ENCODE results near the gene APBA2. TPM values are rescaled to one million over a fixed set of nuclear protein-coding genes. Genes with fewer than 3 reads are reported as not detected.

Gene APBA2
- total RNA-seq, 3 donors from 2014 or later, result 0.64 to 6.9 (median 5.0) TPM

- H3K9me3 ChIP-seq, result no peaks in the 10 kb centered on the region
- no peaks in the 10 kb centered on the region for H3K36me3 ChIP-seq
- no peak for DNase-seq (ENCODE audit: low spot score in 2 of 2)
- intact Hi-C loops (cut with DNase I; ENCODE audit: low total_unique reads), result no loop called here
- no peaks in the 10 kb centered on the region for H3K4me1 ChIP-seq
- no peak overlapping the region for H3K4me3 ChIP-seq
- peaks cover 0 to 5% of the 10 kb centered on the region in 2 donors for H3K27me3 ChIP-seq
- no peak for TF ChIP-seq POLR2A (IDR thresholded peaks at IDR 0.05)
- TF ChIP-seq CTCF (IDR thresholded peaks at IDR 0.05), result no peak
- TF ChIP-seq POLR2AphosphoS5 (IDR thresholded peaks at IDR 0.05), result no peak
- H3K27ac ChIP-seq, result no peak overlapping the region
These were observed 248.0 kb downstream of the APBA2 start for GRCh38 chr15:29133791-29134190.

GRCh38 chr15:29134239-29134638 lies 248.5 kb downstream of the APBA2 start:
- Histone ChIP-seq H3K9me3 (no peaks in the 10 kb centered on the region), H3K4me1 (no peaks in the 10 kb centered on the region), H3K27ac (no peak overlapping the region), H3K27me3 (peaks cover 0 to 5% of the 10 kb centered on the region in 2 donors), H3K4me3 (no peak overlapping the region), H3K36me3 (no peaks in the 10 kb centered on the region)
- TF ChIP-seq CTCF (IDR thresholded peaks at IDR 0.05), result no peak
- DNase-seq (ENCODE audit: low spot score in 2 of 2), result no peak
- intact Hi-C loops (cut with DNase I; ENCODE audit: low total_unique reads), result no loop called here

- H3K9me3 ChIP-seq, result no peaks in the 10 kb centered on the region
- peaks cover 0 to 4% of the 10 kb centered on the region in 2 donors for H3K27me3 ChIP-seq
- H3K36me3 ChIP-seq, result no peaks in the 10 kb centered on the region
- intact Hi-C loops (cut with DNase I; ENCODE audit: low total_unique reads), result no loop called here
- no peak for DNase-seq (ENCODE audit: low spot score in 2 of 2)
- H3K27ac ChIP-seq, result no peak overlapping the region
- H3K4me1 ChIP-seq, result no peaks in the 10 kb centered on the region
- no peak overlapping the region for H3K4me3 ChIP-seq
- TF ChIP-seq CTCF (IDR thresholded peaks at IDR 0.05) (no peak), POLR2AphosphoS5 (IDR thresholded peaks at IDR 0.05) (no peak)
These were observed 249.0 kb downstream of the APBA2 start for GRCh38 chr15:29134641-29135308.

- TF ChIP-seq CTCF (IDR thresholded peaks at IDR 0.05), result no peak
- no peak for TF ChIP-seq POLR2A (IDR thresholded peaks at IDR 0.05)
- TF ChIP-seq POLR2AphosphoS5 (IDR thresholded peaks at IDR 0.05), result no peak
- no peak for DNase-seq (ENCODE audit: low spot score in 2 of 2)
- Histone ChIP-seq H3K4me1 (no peaks in the 10 kb centered on the region), H3K36me3 (no peaks in the 10 kb centered on the region), H3K9me3 (no peaks in the 10 kb centered on the region), H3K27me3 (peaks cover 0 to 9% of the 10 kb centered on the region in 2 donors), H3K27ac (no peak overlapping the region), H3K4me3 (no peak overlapping the region)
- intact Hi-C loops (cut with DNase I; ENCODE audit: low total_unique reads), result no loop called here
These were observed 249.5 kb downstream of the APBA2 start for GRCh38 chr15:29135309-29135657.

- Histone ChIP-seq H3K4me3 (no peak overlapping the region), H3K27me3 (peaks cover 0 to 15% of the 10 kb centered on the region in 2 donors), H3K9me3 (no peaks in the 10 kb centered on the region), H3K27ac (no peak overlapping the region), H3K36me3 (no peaks in the 10 kb centered on the region), H3K4me1 (no peaks in the 10 kb centered on the region)
- no peak for DNase-seq (ENCODE audit: low spot score in 2 of 2)
- no peak for TF ChIP-seq POLR2AphosphoS5 (IDR thresholded peaks at IDR 0.05)
- no peak for TF ChIP-seq POLR2A (IDR thresholded peaks at IDR 0.05)
- no peak for TF ChIP-seq CTCF (IDR thresholded peaks at IDR 0.05)
- intact Hi-C loops (cut with DNase I; ENCODE audit: low total_unique reads), result no loop called here
These were observed 250.2 kb downstream of the APBA2 start for GRCh38 chr15:29135702-29136646.
